HG03039 (cell line): Measurements from ENCODE around the gene PSMC3IP.
"Not testable (repeated sequence)": the region's sequence is repeated elsewhere in the genome, so short reads cannot be mapped to it uniquely, and the experiment has no call there.

ENCODE experiments used
- ATAC-seq: cut with Tn5 transposase; IDR thresholded peaks from one replicate; pipeline ENCODE4 v1.9.1; 2021; ENCODE audit warnings: mild to moderate bottlenecking, moderate library complexity; ENCODE audit not compliant: unreplicated experiment

PSMC3IP gene

GRCh38 chr17:42562388-42563142 lies 15.0 kb downstream of the PSMC3IP start:
- ATAC-seq, result no peak

- ATAC-seq, result no peak
Measured at GRCh38 chr17:42561897-42562387, 15.6 kb downstream of the PSMC3IP start, which contains the start of gene COASY. COASY (plus strand) TSS chr17:42562148; CDS start chr17:42562623, 475 bp downstream.

- ATAC-seq, result no peak
Measured at GRCh38 chr17:42560246-42560645, 17.3 kb downstream of the PSMC3IP start.

- no peak for ATAC-seq
Measured at GRCh38 chr17:42559075-42559474, 18.5 kb downstream of the PSMC3IP start.

GRCh38 chr17:42555961-42556617 lies 21.4 kb downstream of the PSMC3IP start:
- ATAC-seq, result not testable (repeated sequence)

- ATAC-seq, result no peak
Measured at GRCh38 chr17:42555122-42555622, 22.4 kb downstream of the PSMC3IP start.

GRCh38 chr17:42554250-42555121 lies 23.0 kb downstream of the PSMC3IP start:
- peak; percentile 61 for ATAC-seq

GRCh38 chr17:42553866-42554249 lies 23.7 kb downstream of the PSMC3IP start:
- no peak for ATAC-seq

- ATAC-seq, result no peak
Measured at GRCh38 chr17:42553161-42553818, 24.2 kb downstream of the PSMC3IP start.

- ATAC-seq, result not testable (repeated sequence)
Measured at GRCh38 chr17:42552736-42553135, 24.8 kb downstream of the PSMC3IP start, which contains the start of gene HSD17B1. HSD17B1 (plus strand) TSS chr17:42552923; CDS start chr17:42552934, 11 bp downstream.

GRCh38 chr17:42548993-42549755 lies 28.4 kb downstream of the PSMC3IP start:
- ATAC-seq, result no peak

- ATAC-seq, result no peak
Measured at GRCh38 chr17:42548070-42548837, 29.3 kb downstream of the PSMC3IP start.

GRCh38 chr17:42547698-42548069 lies 29.8 kb downstream of the PSMC3IP start:
- ATAC-seq, result no peak

- no peak for ATAC-seq
Measured at GRCh38 chr17:42547001-42547461, 30.5 kb downstream of the PSMC3IP start.

- ATAC-seq, result not testable (repeated sequence)
Measured at GRCh38 chr17:42545755-42546505, 31.6 kb downstream of the PSMC3IP start.

GRCh38 chr17:42544874-42545283 lies 32.6 kb downstream of the PSMC3IP start:
- no peak for ATAC-seq

GRCh38 chr17:42543190-42544079 lies 34.1 kb downstream of the PSMC3IP start:
- no peak for ATAC-seq
